ENCODE data around the gene TMBIM1.

Gene TMBIM1

DNA sequence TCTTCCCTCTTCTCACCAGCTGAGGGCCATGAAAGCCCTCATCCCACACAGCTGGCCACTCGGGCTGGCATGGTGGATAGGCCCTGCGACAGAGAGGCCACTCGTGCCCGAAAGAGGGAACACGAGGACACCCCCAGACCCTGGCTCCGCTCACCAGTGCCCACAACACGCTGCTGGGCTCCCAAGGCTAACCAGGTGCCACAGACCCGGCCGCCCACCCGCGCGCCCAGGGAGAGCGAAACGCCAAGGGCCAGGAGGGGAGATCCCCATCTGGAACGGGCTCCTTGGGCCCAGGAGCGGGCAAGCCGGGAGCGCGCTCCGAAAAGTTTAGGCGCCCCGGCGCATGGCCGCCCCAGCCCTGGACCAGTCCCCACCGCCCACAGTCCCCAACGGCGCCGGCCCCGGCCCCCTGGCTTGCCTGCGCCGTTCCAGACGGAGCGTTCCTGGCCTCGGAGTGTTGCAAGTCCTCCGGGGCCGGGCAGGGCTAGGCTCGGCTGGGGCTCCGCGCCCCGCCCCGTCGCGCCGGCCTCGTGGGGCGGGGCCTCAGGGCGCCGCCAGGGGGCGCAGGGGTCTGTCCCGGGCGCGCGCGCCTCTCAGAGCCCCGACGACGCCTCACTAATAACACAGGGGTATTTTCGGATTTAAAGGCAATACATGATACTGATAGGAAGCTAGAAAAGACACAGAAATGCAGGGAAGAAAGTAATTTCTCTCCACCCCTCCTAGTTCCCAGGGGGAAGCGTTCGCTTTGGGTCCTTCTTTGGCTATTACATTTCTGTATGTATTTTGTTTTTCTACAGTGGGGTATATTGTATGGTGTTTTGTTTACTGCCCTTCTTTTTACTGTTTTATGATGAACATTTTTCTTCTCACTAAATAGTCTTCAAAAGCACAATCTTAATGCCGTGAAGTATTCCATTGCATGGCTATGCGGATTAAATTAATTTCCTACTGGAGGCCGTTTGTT is at the start of gene TMBIM1:
Gene TMBIM1, minus strand, starts transcription at position 456 of the 967 bp plus-strand sequence. CDS start 10,362 bp downstream, outside the sequence.
- H3K4me3 ChIP-seq (ENCODE audit: low read length) = peak within 1 kb of the TSS; percentile 70
- no peak for TF ChIP-seq ZNF274 (IDR thresholded peaks at IDR 0.05; ENCODE audit: low read depth, low read length)

DNA sequence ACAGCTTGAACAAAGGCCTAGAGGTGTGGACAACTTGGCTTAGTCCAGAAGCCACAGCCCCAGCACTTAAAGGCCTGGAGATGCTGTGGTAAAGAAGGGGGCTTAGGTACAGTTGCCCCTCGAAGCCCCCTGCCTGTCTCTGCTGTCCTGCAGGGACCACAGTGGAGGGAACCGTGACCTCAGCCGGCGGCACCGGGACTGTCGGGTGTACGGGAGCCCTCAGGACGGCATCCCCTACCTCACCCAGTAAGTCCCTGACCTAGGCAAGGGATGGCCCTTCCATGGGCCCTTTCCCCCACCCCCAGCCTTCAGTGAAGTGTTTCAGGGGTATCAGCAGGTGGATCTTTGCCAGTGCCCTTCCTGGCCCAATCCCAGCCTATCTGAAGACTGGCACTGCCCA is 49.1 kb upstream of the TMBIM1 start:
- H3K4me3 ChIP-seq (ENCODE audit: low read length) = no peak overlapping the region
- TF ChIP-seq ZNF274 (IDR thresholded peaks at IDR 0.05; ENCODE audit: low read depth, low read length) = no peak

GRCh38 chr2:218340656-218341055 is 48.4 kb upstream of the TMBIM1 start:
- no peak for TF ChIP-seq ZNF274 (IDR thresholded peaks at IDR 0.05; ENCODE audit: low read depth, low read length)

GRCh38 chr2:218334531-218334930 is 42.2 kb upstream of the TMBIM1 start:
- TF ChIP-seq ZNF274 (IDR thresholded peaks at IDR 0.05; ENCODE audit: low read depth, low read length) = no peak
- H3K4me3 ChIP-seq (ENCODE audit: low read length) = no peak overlapping the region

More at GRCh38 chr2:218340656-218341055, 48.4 kb upstream of the TMBIM1 start:
- no peak overlapping the region for H3K4me3 ChIP-seq (ENCODE audit: low read length)

- no peak for TF ChIP-seq ZNF274 (IDR thresholded peaks at IDR 0.05; ENCODE audit: low read depth, low read length)
- H3K4me3 ChIP-seq (ENCODE audit: low read length) = no peak overlapping the region
Observed at GRCh38 chr2:218332920-218333645, 40.8 kb upstream of the TMBIM1 start.

- no peak for TF ChIP-seq ZNF274 (IDR thresholded peaks at IDR 0.05; ENCODE audit: low read depth, low read length)
- no peak overlapping the region for H3K4me3 ChIP-seq (ENCODE audit: low read length)
Observed at GRCh38 chr2:218332288-218332687, 40.0 kb upstream of the TMBIM1 start.

- TF ChIP-seq ZNF274 (IDR thresholded peaks at IDR 0.05; ENCODE audit: low read depth, low read length) = no peak
- no peak overlapping the region for H3K4me3 ChIP-seq (ENCODE audit: low read length)
Observed at GRCh38 chr2:218331745-218332144, 39.4 kb upstream of the TMBIM1 start.

GRCh38 chr2:218329826-218330593 is 37.7 kb upstream of the TMBIM1 start:
- H3K4me3 ChIP-seq (ENCODE audit: low read length) = no peak overlapping the region; the same call in 1 of the 2 replicates
- no peak for TF ChIP-seq ZNF274 (IDR thresholded peaks at IDR 0.05; ENCODE audit: low read depth, low read length)

GRCh38 chr2:218329027-218329825 is 36.9 kb upstream of the TMBIM1 start:
- no peak for TF ChIP-seq ZNF274 (IDR thresholded peaks at IDR 0.05; ENCODE audit: low read depth, low read length)
- no peak overlapping the region; the same call in 1 of the 2 replicates for H3K4me3 ChIP-seq (ENCODE audit: low read length)

GRCh38 chr2:218328294-218328693 is 36.0 kb upstream of the TMBIM1 start:
- H3K4me3 ChIP-seq (ENCODE audit: low read length) = no peak overlapping the region
- TF ChIP-seq ZNF274 (IDR thresholded peaks at IDR 0.05; ENCODE audit: low read depth, low read length) = no peak

GRCh38 chr2:218327451-218328210 is 35.3 kb upstream of the TMBIM1 start:
- TF ChIP-seq ZNF274 (IDR thresholded peaks at IDR 0.05; ENCODE audit: low read depth, low read length) = no peak
- no peak overlapping the region for H3K4me3 ChIP-seq (ENCODE audit: low read length)

- H3K4me3 ChIP-seq (ENCODE audit: low read length) = no peak overlapping the region
Observed at GRCh38 chr2:218326315-218326714, 34.0 kb upstream of the TMBIM1 start.

More at GRCh38 chr2:218326315-218326714, 34.0 kb upstream of the TMBIM1 start:
- no peak for TF ChIP-seq ZNF274 (IDR thresholded peaks at IDR 0.05; ENCODE audit: low read depth, low read length)
